Testis (tissue), 2 donors: ENCODE results near the gene WNT11.

Source experiments
- POLR2A ChIP-seq: fragments of 450-650 bp; IDR thresholded peaks from one replicate; pipeline ENCODE4 v1.6.1; 2017; ENCODE audit warnings: antibody characterized with exemption, mild to moderate bottlenecking, moderate library complexity
- TF ChIP-seq, protein P1 (sequence below), 3 experiments: fragments of 450-650 bp in 2 of 3; fragments of 200-600 bp in 1 of 3; sonication (generic) in 1 of 3; IDR thresholded peaks; one replicate each; pipeline ENCODE4 v1.5.1; 2016 to 2019; ENCODE audit warnings: antibody characterized with exemption in 3 of 3, mild to moderate bottlenecking in 2 of 3, moderate library complexity in 1 of 3

DNA sequence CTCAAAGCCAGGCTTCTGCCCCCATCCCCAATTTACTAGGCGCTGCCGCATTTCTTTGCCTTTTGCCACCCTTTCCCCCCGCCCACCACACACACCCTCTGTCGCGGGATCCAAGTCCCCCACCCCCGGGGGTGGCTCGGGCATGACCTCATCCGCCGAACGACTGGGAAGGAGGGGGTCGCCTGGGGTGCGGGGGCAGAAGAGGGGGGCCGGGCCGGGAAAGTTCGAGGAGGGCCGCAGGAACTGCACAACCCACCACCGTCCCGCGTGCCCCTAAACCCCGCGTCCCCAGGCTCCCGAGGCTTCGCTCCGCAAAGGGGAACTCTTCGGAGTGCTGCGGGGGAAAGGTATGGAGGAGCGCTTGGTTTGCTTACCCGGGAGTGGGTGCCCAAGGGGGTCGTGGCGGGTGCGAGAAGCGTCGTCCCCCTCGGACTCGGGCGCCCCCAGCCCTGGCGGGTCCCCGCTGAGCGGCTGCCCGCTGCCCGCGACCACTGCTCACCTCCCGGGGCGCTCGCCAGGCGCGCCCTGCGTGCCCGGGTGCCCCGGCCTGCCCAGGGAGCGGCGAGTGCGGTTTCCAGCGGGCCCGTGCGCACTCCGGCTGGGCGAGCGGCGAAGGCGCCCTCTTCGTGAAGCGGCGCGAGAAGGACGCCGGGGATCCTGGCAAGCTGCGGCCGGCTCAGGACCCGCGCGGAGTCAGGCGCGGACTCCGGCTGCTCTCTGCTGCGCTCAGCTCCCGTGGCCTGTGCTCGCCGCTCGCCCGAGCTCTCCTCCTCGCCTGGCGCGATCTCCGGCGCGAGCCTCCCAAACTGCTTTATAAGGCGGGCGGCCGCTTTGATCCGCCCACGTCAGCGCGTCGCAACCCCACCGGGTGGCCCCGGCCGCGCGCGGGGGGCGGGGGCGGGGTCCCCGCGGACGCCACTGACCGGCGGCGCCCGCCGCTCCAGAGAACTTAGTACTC is 4.0 kb upstream of the WNT11 start:
- TF ChIP-seq, protein P1, sequence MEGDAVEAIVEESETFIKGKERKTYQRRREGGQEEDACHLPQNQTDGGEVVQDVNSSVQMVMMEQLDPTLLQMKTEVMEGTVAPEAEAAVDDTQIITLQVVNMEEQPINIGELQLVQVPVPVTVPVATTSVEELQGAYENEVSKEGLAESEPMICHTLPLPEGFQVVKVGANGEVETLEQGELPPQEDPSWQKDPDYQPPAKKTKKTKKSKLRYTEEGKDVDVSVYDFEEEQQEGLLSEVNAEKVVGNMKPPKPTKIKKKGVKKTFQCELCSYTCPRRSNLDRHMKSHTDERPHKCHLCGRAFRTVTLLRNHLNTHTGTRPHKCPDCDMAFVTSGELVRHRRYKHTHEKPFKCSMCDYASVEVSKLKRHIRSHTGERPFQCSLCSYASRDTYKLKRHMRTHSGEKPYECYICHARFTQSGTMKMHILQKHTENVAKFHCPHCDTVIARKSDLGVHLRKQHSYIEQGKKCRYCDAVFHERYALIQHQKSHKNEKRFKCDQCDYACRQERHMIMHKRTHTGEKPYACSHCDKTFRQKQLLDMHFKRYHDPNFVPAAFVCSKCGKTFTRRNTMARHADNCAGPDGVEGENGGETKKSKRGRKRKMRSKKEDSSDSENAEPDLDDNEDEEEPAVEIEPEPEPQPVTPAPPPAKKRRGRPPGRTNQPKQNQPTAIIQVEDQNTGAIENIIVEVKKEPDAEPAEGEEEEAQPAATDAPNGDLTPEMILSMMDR (IDR thresholded peaks at IDR 0.05) = no peak
- no peak for TF ChIP-seq POLR2A
